DND-41 (cell line): Measurements from ENCODE around the gene SYNE1.

ENCODE experiments used
- ATAC-seq: fragments of 200-7000 bp; cut with Tn5 transposase; 3 replicates; pipeline ENCODE4 v1.9.1; 2021; ENCODE audit warnings: low read depth; ENCODE audit not compliant: insufficient read depth
- DNase-seq: peaks from one replicate; pipeline ENCODE4 v3.0.0-alpha.2; 2020
- H2AFZ ChIP-seq: 2 replicates; pipeline ENCODE4 v1.6.0; 2012; ENCODE audit warnings: low read depth, low read length
- H3K27ac ChIP-seq: 2 replicates; pipeline ENCODE4 v1.5.1; 2012; ENCODE audit warnings: low read length, inconsistent platforms
- H3K27me3 ChIP-seq: fragments of 200-600 bp; sonication (generic); 2 replicates; pipeline ENCODE4 v1.6.0; 2012; ENCODE audit warnings: low read length, mild to moderate bottlenecking, inconsistent platforms; ENCODE audit not compliant: insufficient read depth, poor library complexity
- H3K36me3 ChIP-seq: 2 replicates; pipeline ENCODE4 v1.5.1; 2012; ENCODE audit warnings: low read length, inconsistent platforms; ENCODE audit not compliant: insufficient read depth
- H3K4me1 ChIP-seq: 2 replicates; pipeline ENCODE4 v1.5.1; 2012; ENCODE audit warnings: mild to moderate bottlenecking, low read length; ENCODE audit not compliant: insufficient read depth
- H3K4me2 ChIP-seq: 2 replicates; pipeline ENCODE4 v1.6.0; 2012; ENCODE audit warnings: mild to moderate bottlenecking, moderate library complexity, low read length, inconsistent platforms; ENCODE audit not compliant: insufficient read depth
- H3K4me3 ChIP-seq, 2 experiments: fragments of 200-600 bp in 1 of 2; shearing (Covaris generic) in 1 of 2; 2 replicates each; pipeline ENCODE4 v1.5.1; 2012 to 2016; ENCODE audit warnings: inconsistent platforms in 2 of 2, low read length in 2 of 2, mild to moderate bottlenecking in 2 of 2, low read depth in 1 of 2, moderate library complexity in 1 of 2
- H3K79me2 ChIP-seq: 2 replicates; pipeline ENCODE4 v1.6.0; 2012; ENCODE audit warnings: low read length, inconsistent platforms; ENCODE audit not compliant: insufficient read depth
- H3K9ac ChIP-seq: 2 replicates; pipeline ENCODE4 v1.6.0; 2012; ENCODE audit warnings: low read depth, mild to moderate bottlenecking, inconsistent platforms, low read length, moderate library complexity
- H3K9me3 ChIP-seq: 2 replicates; pipeline ENCODE4 v1.5.1; 2012; ENCODE audit warnings: low read length, moderate library complexity, mild to moderate bottlenecking, inconsistent platforms; ENCODE audit not compliant: insufficient read depth, severe bottlenecking
- H4K20me1 ChIP-seq: 2 replicates; pipeline ENCODE4 v1.6.0; 2012; ENCODE audit warnings: low read length; ENCODE audit not compliant: insufficient read depth
- EZH2 ChIP-seq: IDR thresholded peaks from 3 replicates; pipeline ENCODE4 v1.6.1; 2012; ENCODE audit warnings: borderline replicate concordance, low read depth, mild to moderate bottlenecking, moderate library complexity, low read length, inconsistent platforms; ENCODE audit not compliant: severe bottlenecking
- TF ChIP-seq, protein P1 (sequence below): IDR thresholded peaks from 2 replicates; pipeline ENCODE4 v1.5.1; 2012; ENCODE audit warnings: borderline replicate concordance, low read length, moderate library complexity, mild to moderate bottlenecking; ENCODE audit not compliant: poor library complexity, severe bottlenecking; ENCODE audit errors: extremely low read depth

The SYNE1 gene

DNA sequence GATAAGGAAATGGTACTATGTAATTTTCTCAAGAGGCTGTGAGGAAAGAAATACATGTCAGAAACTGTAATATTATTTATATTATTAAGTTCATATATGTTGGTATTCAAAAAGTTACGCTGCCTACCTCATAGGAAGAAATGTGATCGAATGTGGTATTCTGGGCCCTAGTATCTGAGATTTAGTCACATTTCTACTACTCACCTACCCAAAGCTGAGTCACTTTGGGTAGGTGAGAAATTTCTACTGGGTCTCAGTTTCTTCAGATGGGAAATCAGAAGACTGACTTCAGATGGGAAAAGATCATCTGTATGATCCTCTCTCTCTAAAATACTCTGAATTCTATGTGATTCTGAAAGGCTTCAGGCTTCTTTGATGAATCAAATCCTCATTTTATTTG, 411.0 kb downstream of the SYNE1 start:
- Histone ChIP-seq H3K4me3 (no peak overlapping the region), H3K4me2 (no peak overlapping the region), H3K27ac (no peak overlapping the region), H3K9me3 (peaks cover 18% of the 10 kb centered on the region), H3K36me3 (peaks cover 47% of the 10 kb centered on the region), H4K20me1 (no peaks in the 10 kb centered on the region), H3K79me2 (no peaks in the 10 kb centered on the region), H3K4me1 (no peaks in the 10 kb centered on the region), H2AFZ (no peak overlapping the region), H3K27me3 (no peaks in the 10 kb centered on the region), H3K9ac (no peak overlapping the region)
- no peak for ATAC-seq
- DNase-seq: no peak
- TF ChIP-seq EZH2: no peak

DNA sequence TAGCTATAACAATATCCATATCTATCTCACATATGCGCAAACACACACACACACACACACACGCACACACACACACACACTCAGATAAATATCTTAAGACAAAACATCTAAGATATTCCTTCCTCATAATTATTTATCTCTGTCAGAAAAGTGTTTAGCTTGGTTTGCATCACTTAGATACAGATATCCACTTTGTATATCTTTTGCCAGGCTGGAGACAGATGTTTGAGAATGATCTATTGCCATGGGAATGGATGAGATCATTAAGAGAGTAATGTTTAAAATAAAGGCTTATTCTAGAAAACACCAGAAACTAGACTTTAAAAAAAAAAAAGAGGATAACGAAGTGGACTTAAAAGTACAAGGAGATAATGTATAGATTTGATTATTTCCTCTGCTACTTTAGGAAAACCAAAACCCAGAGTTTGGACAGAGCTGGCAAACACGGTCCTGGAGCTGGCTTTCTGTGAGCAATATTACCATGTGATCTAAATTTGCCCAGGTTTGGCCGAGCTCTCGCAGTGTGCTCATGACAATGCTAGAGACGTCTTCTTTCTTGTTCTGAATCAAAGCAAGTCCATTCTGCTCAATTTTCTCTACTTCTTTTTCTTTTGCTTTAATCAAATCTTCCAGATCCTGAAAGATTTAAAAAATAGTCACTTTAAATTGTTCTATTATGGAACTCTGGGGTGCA, 411.8 kb downstream of the SYNE1 start:
- Histone ChIP-seq H3K4me1 (no peaks in the 10 kb centered on the region), H3K4me2 (no peak overlapping the region), H3K27ac (no peak overlapping the region), H3K9ac (no peak overlapping the region), H3K9me3 (peaks cover 18% of the 10 kb centered on the region), H4K20me1 (no peaks in the 10 kb centered on the region), H2AFZ (no peak overlapping the region), H3K4me3 (no peak overlapping the region), H3K36me3 (peaks cover 48% of the 10 kb centered on the region), H3K27me3 (no peaks in the 10 kb centered on the region), H3K79me2 (no peaks in the 10 kb centered on the region)
- no peak for ATAC-seq
- no peak for TF ChIP-seq EZH2
- TF ChIP-seq, protein P1, sequence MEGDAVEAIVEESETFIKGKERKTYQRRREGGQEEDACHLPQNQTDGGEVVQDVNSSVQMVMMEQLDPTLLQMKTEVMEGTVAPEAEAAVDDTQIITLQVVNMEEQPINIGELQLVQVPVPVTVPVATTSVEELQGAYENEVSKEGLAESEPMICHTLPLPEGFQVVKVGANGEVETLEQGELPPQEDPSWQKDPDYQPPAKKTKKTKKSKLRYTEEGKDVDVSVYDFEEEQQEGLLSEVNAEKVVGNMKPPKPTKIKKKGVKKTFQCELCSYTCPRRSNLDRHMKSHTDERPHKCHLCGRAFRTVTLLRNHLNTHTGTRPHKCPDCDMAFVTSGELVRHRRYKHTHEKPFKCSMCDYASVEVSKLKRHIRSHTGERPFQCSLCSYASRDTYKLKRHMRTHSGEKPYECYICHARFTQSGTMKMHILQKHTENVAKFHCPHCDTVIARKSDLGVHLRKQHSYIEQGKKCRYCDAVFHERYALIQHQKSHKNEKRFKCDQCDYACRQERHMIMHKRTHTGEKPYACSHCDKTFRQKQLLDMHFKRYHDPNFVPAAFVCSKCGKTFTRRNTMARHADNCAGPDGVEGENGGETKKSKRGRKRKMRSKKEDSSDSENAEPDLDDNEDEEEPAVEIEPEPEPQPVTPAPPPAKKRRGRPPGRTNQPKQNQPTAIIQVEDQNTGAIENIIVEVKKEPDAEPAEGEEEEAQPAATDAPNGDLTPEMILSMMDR: no peak
- no peak for DNase-seq

DNA sequence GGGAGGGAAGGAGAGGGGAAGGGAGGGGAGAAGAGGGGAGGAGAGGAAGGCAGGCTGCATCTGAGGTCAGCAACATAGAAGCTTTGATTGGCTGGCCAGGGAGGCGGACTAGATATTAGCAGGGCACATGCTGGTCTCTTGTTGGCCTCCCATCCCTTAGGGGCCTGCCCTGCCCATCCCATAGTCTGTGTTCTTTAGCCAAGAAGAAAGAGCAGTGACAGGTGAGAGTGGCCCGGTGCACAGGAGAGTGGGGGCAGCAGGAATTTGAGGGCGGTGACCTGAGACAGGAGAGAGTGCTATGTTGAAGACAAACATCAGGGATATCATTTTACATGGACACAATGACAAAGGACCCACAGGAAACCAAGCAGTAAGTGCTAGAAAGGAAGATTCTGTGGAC, 413.5 kb downstream of the SYNE1 start:
- no peak overlapping the region for H3K4me3 ChIP-seq
- H2AFZ ChIP-seq: no peak overlapping the region
- H3K4me1 ChIP-seq: no peaks in the 10 kb centered on the region
- peaks cover 18% of the 10 kb centered on the region for H3K9me3 ChIP-seq
- no peak overlapping the region for H3K4me2 ChIP-seq
- DNase-seq (no peak), ATAC-seq (no peak)
- H3K27me3 ChIP-seq: no peaks in the 10 kb centered on the region
- TF ChIP-seq, protein P1: no peak
- no peaks in the 10 kb centered on the region for H3K79me2 ChIP-seq
- no peak overlapping the region for H3K27ac ChIP-seq
- no peak overlapping the region for H3K9ac ChIP-seq
- H3K36me3 ChIP-seq: peaks cover 56% of the 10 kb centered on the region
- H4K20me1 ChIP-seq: no peaks in the 10 kb centered on the region

DNA sequence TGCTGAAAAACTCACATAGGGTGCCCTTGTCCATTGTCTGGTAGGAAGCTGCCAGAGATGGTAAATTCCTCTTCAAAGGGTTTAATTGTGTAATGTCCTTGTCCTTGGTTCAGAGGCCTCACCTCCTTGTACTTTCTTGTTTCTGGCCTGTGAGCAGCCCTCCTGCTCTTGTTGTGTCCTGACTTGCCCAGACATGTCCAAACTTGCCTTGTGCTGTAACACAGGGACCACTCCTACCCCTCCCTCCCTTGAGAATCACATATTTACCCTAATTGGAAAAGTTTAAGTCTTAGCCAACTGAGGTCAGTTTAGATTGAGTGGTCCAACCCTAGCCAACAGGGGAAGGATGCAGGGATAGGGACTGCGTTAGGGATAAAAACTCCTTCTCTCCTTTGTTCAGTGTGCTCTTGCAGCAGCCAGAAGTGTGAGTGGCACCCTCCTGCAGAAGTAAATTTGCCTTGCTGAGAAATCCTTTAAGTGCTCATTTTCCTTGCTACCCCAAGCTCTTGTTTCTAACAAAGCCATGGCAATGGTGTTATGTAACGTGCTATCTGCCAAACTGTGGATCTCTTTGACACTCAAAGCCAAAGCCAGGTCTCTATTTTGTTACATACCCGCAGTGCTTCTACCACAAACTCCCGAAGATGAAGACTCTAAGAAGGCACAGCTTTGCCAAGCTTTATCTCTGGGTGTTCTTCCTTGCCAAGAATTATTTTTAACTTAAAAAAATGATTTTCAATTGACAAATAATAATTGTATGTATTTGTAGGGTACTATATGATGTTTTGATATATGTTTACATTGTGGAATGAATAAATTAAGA, 415.1 kb downstream of the SYNE1 start:
- no peaks in the 10 kb centered on the region for H4K20me1 ChIP-seq
- H3K36me3 ChIP-seq: peaks cover 61% of the 10 kb centered on the region
- H3K4me2 ChIP-seq: no peak overlapping the region
- no peak overlapping the region for H3K4me3 ChIP-seq
- H3K9ac ChIP-seq: no peak overlapping the region
- H3K27ac ChIP-seq: no peak overlapping the region
- ATAC-seq: no peak
- no peaks in the 10 kb centered on the region for H3K4me1 ChIP-seq
- DNase-seq: no peak
- H3K9me3 ChIP-seq: peaks cover 18% of the 10 kb centered on the region
- H3K27me3 ChIP-seq: no peaks in the 10 kb centered on the region
- TF ChIP-seq EZH2: no peak
- TF ChIP-seq, protein P1: no peak
- no peaks in the 10 kb centered on the region for H3K79me2 ChIP-seq
- H2AFZ ChIP-seq: no peak overlapping the region
